ENCODE data around the gene SHB. TPM values are rescaled to one million over a fixed set of nuclear protein-coding genes. Genes with fewer than 3 reads are reported as not detected.

Gene SHB
- total RNA-seq, 1 experiment from 2014 or later, result 20.7 TPM

DNA sequence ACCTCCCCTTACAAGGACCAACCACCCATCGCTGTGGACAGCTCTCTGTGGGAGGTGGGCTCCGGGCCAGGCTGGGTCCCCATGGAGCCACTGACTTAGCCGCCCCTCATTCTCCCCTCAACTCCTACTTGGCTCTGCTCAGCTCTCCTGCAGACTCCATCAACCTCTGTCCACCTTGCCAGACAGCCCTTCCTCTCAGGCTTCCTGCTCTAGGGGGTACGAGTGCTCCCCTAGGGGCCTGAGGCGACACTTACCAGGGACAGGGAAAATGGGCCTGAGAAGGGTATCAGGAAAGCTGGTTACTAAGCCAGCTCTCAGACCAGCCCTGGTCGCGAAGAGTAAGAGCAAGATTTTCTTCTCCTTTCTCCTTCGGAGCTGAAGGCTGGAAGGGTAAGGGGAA is 43.9 kb downstream of the SHB start:
- Histone ChIP-seq H3K9me3 (ENCODE audit: low read depth, low read length, poor library complexity, severe bottlenecking) (no peaks in the 10 kb centered on the region), H3K27me3 (replicated peaks; ENCODE audit: insufficient read depth, low read depth, low read length, poor library complexity) (no peaks in the 10 kb centered on the region), H3K27ac (ENCODE audit: low read depth, low read length, poor library complexity, severe bottlenecking) (peak overlapping the region; percentile 64), H3K4me3 (ENCODE audit: low read depth, low read length, poor library complexity, severe bottlenecking) (no peak overlapping the region), H3K4me1 (ENCODE audit: insufficient read depth, low read length, poor library complexity, severe bottlenecking) (peaks cover 64% of the 10 kb centered on the region), H3K36me3 (ENCODE audit: insufficient read depth, low read length, poor library complexity, severe bottlenecking) (no peaks in the 10 kb centered on the region)
- no peak for DNase-seq (ENCODE audit: low spot score)
- intact Hi-C loops (cut with micrococcal nuclease; ENCODE audit: unreplicated experiment), result loop anchor here (5.0 to 10.0 kb wide), 2 partner anchors 42 to 60 kb away; partner anchors contain the start of gene SHB
- CTCF ChIA-PET, result no interaction called here
- POLR2A ChIA-PET (ENCODE audit: low non-redundant PET), result interaction anchor here (0.6 kb wide), 1 partner anchor 38 kb away, joined by 10 read pairs; no protein-coding TSS in a partner anchor
- no TSS peak for BruUV-seq (replicated peaks)
- TF ChIP-seq EZH2 (IDR thresholded peaks at IDR 0.05; ENCODE audit: borderline replicate concordance, low read depth, low read length, poor library complexity, severe bottlenecking), result no peak
- TF ChIP-seq, protein P1, sequence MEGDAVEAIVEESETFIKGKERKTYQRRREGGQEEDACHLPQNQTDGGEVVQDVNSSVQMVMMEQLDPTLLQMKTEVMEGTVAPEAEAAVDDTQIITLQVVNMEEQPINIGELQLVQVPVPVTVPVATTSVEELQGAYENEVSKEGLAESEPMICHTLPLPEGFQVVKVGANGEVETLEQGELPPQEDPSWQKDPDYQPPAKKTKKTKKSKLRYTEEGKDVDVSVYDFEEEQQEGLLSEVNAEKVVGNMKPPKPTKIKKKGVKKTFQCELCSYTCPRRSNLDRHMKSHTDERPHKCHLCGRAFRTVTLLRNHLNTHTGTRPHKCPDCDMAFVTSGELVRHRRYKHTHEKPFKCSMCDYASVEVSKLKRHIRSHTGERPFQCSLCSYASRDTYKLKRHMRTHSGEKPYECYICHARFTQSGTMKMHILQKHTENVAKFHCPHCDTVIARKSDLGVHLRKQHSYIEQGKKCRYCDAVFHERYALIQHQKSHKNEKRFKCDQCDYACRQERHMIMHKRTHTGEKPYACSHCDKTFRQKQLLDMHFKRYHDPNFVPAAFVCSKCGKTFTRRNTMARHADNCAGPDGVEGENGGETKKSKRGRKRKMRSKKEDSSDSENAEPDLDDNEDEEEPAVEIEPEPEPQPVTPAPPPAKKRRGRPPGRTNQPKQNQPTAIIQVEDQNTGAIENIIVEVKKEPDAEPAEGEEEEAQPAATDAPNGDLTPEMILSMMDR (conservative IDR thresholded peaks at IDR 0.05; ENCODE audit: low read depth, low read length), result no peak

DNA sequence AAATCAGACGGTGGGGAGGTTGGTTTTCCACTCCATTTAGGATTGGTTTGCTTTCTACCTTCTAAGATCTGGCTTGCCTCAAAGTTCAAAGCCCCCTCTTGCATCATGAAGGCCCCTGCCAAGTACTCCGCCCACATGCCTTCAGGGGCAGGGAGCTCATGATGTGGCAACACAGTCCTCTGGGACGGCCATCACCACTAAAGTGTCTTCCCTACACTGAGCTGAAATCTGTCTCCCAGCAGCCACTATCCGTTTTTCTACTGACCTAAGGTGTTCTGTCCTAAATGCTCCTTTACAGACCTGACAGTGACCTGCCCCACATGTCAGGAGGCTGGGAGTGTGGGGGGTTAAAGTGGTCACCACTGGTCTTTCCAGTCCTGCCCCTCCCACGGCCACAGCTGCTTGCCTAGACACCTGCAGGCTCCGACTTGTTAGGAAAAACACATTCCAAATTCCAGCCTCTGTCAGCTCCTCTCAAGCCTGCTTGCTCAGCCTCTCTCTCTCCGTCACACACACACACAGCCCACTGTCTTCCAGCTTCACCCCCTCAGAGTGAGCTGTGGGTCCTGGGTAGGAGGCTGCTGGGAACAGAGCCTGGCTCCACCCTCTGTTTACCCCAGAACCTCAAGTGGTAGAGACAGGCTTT is 44.9 kb downstream of the SHB start:
- ChIA-PET POLR2A (ENCODE audit: low non-redundant PET) (no interaction called here), CTCF (no interaction called here)
- no peaks in the 10 kb centered on the region for H3K9me3 ChIP-seq (ENCODE audit: low read depth, low read length, poor library complexity, severe bottlenecking)
- no peak overlapping the region for H3K4me3 ChIP-seq (ENCODE audit: low read depth, low read length, poor library complexity, severe bottlenecking)
- intact Hi-C loops (cut with micrococcal nuclease; ENCODE audit: unreplicated experiment), result loop anchor here (10.0 kb wide), 1 partner anchor 59 kb away; no protein-coding TSS in a partner anchor
- peak overlapping the region; percentile 82 for H3K27ac ChIP-seq (ENCODE audit: low read depth, low read length, poor library complexity, severe bottlenecking)
- H3K4me1 ChIP-seq (ENCODE audit: insufficient read depth, low read length, poor library complexity, severe bottlenecking), result peaks cover 74% of the 10 kb centered on the region
- peak; percentile 84 for DNase-seq (ENCODE audit: low spot score)
- BruUV-seq (replicated peaks), result no TSS peak
- no peak for TF ChIP-seq EZH2 (IDR thresholded peaks at IDR 0.05; ENCODE audit: borderline replicate concordance, low read depth, low read length, poor library complexity, severe bottlenecking)
- TF ChIP-seq, protein P1 (conservative IDR thresholded peaks at IDR 0.05; ENCODE audit: low read depth, low read length), result no peak
- no peaks in the 10 kb centered on the region for H3K27me3 ChIP-seq (replicated peaks; ENCODE audit: insufficient read depth, low read depth, low read length, poor library complexity)
- no peaks in the 10 kb centered on the region for H3K36me3 ChIP-seq (ENCODE audit: insufficient read depth, low read length, poor library complexity, severe bottlenecking)

DNA sequence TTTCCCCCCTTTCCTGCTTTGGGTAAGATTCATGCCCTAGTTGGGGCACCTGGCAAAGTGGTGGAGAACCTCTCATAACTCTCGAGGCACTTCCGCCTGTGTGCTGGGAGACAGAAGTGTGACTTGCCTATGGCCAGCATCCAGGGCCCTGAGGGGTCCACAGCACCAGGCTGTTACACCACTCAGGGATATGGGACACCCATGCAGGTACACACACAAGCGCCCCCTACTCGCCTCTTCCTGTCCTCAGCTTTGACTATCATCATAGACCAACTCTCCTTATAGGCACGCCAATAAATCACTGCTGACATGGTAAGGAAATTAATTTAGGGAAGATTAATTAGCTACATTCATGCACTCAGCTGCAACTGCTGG is 45.4 kb downstream of the SHB start:
- ChIA-PET CTCF (no interaction called here), POLR2A (ENCODE audit: low non-redundant PET) (no interaction called here)
- Histone ChIP-seq H3K27me3 (replicated peaks; ENCODE audit: insufficient read depth, low read depth, low read length, poor library complexity) (no peaks in the 10 kb centered on the region), H3K4me1 (ENCODE audit: insufficient read depth, low read length, poor library complexity, severe bottlenecking) (peaks cover 79% of the 10 kb centered on the region), H3K4me3 (ENCODE audit: low read depth, low read length, poor library complexity, severe bottlenecking) (no peak overlapping the region), H3K27ac (ENCODE audit: low read depth, low read length, poor library complexity, severe bottlenecking) (peak overlapping the region; percentile 82), H3K9me3 (ENCODE audit: low read depth, low read length, poor library complexity, severe bottlenecking) (no peaks in the 10 kb centered on the region), H3K36me3 (ENCODE audit: insufficient read depth, low read length, poor library complexity, severe bottlenecking) (no peaks in the 10 kb centered on the region)
- TF ChIP-seq EZH2 (IDR thresholded peaks at IDR 0.05; ENCODE audit: borderline replicate concordance, low read depth, low read length, poor library complexity, severe bottlenecking), result no peak
- TF ChIP-seq, protein P1 (conservative IDR thresholded peaks at IDR 0.05; ENCODE audit: low read depth, low read length), result no peak
- BruUV-seq (replicated peaks), result no TSS peak
- intact Hi-C loops (cut with micrococcal nuclease; ENCODE audit: unreplicated experiment), result loop anchor here (10.0 kb wide), 1 partner anchor 59 kb away; no protein-coding TSS in a partner anchor
- DNase-seq (ENCODE audit: low spot score), result no peak

Data from A673 (cell line).